Activated T-cell treated with anti-CD3 and anti-CD28 coated beads, Interleukin-2, amount 50 U/mL, for 24 hours (primary cell): ENCODE measurements around the gene ATP10A.
A peak's percentile ranks its signal among the peaks of the same experiment; 100 is the strongest.

Experiments used
- DNase-seq: peaks from one replicate; pipeline ENCODE4 v3.0.0-alpha.2; 2020
- H3K27ac Mint-ChIP-seq: 2 replicates; pipeline ENCODE4 v1.8.0; 2020; ENCODE audit warnings: mild to moderate bottlenecking, mixed read lengths
- H3K27me3 Mint-ChIP-seq: 2 replicates; pipeline ENCODE4 v1.8.0; 2020; ENCODE audit warnings: mixed read lengths
- H3K36me3 Mint-ChIP-seq: 2 replicates; pipeline ENCODE4 v1.8.0; 2020; ENCODE audit warnings: low read depth, mixed read lengths
- H3K4me1 Mint-ChIP-seq: 2 replicates; pipeline ENCODE4 v1.8.0; 2020; ENCODE audit warnings: low read depth, mixed read lengths
- H3K4me3 Mint-ChIP-seq: 2 replicates; pipeline ENCODE4 v1.8.0; 2020; ENCODE audit warnings: mild to moderate bottlenecking, moderate library complexity, mixed read lengths
- H3K9me3 Mint-ChIP-seq: 2 replicates; pipeline ENCODE4 v1.8.0; 2020; ENCODE audit warnings: mixed read lengths

Gene ATP10A

DNA sequence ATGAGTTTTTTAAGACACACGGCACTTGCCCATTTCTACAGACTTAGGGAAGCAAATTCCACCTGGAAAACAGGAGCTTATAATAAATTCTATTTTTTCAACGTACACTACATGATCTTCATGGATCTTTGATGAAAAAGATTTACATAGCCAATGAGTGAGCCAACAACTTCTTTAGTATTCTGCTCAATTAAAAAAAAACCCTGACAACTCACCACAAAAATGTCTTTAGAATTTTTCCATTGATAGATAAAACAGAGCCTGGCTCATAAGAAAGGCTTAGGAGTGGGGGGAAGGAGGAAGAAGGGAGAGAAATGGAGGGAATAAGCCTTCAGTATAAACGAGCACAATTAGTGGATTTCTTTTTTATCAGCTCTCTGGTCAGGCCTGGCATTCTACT lies 126.7 kb downstream of the ATP10A start:
- Mint-ChIP-seq H3K9me3 (no peaks in the 10 kb centered on the region), H3K36me3 (peaks cover 51% of the 10 kb centered on the region), H3K27me3 (no peaks in the 10 kb centered on the region), H3K4me3 (no peak overlapping the region), H3K4me1 (peaks cover 28% of the 10 kb centered on the region), H3K27ac (peak overlapping the region; percentile 15)
- DNase-seq: no peak

DNA sequence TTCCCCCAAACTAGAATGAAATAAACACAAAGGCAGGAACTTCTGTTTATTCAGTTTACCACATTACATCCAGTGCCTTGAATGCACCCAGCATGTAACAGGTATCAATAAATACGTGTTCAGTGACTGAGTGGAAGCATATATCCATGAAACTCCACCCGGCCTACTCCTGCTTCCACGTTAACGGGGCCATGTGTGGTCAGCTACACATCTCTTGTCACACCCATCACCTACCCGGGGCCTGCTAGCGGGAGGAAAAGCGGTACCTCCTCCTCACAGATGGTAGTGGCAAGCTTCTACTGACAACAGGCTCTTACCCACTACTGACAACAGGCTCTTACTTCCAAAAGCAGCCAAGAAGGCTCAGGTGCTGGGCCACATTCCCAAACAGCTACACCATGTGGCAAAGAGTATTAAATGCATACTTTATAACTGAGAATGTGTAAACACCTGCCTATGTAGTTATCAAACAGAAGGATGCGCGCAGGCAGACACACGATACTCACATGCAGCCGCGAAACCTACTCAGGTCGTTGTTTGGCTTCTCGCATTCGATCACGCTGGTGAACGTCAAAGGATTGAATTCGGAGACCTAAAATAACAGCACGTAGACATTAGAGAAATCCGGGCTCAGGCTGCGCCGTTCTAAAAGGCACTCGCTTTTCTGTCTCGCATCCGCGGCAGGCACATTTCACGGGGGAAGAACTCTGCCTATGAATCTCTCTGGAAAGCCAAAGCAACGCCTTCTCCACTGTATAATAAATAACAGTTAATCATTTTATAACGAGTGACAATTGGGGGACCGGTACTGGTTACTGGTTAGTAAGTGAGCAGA lies 127.4 kb downstream of the ATP10A start:
- no peak overlapping the region for H3K4me3 Mint-ChIP-seq
- H3K27ac Mint-ChIP-seq: no peak overlapping the region
- no peak for DNase-seq
- H3K27me3 Mint-ChIP-seq: no peaks in the 10 kb centered on the region
- H3K9me3 Mint-ChIP-seq: no peaks in the 10 kb centered on the region
- H3K4me1 Mint-ChIP-seq: peaks cover 22% of the 10 kb centered on the region
- H3K36me3 Mint-ChIP-seq: peaks cover 57% of the 10 kb centered on the region

- Mint-ChIP-seq H3K27me3 (no peaks in the 10 kb centered on the region), H3K4me3 (no peak overlapping the region), H3K9me3 (no peaks in the 10 kb centered on the region), H3K4me1 (peaks cover 13% of the 10 kb centered on the region), H3K27ac (no peak overlapping the region), H3K36me3 (peaks cover 60% of the 10 kb centered on the region)
- no peak for DNase-seq
Measured at GRCh38 chr15:25734680-25735355, 128.3 kb downstream of the ATP10A start.

DNA sequence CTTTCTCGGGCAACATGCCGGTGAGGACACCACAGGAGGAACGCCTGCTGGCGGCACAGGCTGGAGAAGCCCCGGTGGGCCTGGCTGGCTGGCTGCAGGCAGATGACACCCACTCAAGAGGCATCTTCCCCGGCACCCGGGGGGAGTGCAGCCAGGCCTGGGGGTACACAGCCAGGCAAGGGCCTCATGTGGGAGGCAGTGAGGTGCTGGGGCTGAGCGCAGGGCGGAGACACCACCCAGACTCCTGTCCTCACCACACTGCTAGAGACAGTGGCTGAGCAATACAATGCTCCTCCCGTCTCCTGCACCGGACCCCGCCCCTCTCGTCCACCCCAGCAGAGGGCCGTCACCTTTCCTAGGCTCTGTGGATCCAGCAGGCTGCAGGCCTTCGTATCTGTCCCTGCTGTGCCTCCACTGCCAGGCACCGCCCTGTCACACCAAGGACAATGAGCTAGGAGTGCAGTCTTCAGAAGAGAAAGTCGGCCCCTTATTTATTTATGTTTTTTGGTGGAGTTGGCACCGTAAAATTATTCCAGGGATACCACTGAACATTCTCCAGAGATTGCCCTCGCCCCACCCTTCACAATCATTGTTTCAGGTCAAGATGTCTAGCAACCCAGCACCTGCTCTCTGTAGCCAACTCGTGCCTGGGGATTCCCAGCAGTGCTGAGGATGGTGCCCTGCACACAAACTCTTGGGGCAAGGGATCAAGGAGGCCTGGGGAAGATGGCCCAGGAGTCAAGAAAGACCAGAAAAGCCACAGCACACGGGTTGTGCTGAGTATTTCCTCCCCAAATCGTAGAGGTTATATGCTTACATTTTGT lies 129.1 kb downstream of the ATP10A start:
- H3K4me1 Mint-ChIP-seq: peaks cover 8% of the 10 kb centered on the region
- no peaks in the 10 kb centered on the region for H3K27me3 Mint-ChIP-seq
- DNase-seq: no peak
- H3K4me3 Mint-ChIP-seq: no peak overlapping the region
- H3K9me3 Mint-ChIP-seq: no peaks in the 10 kb centered on the region
- H3K36me3 Mint-ChIP-seq: peaks cover 65% of the 10 kb centered on the region
- no peak overlapping the region for H3K27ac Mint-ChIP-seq

DNA sequence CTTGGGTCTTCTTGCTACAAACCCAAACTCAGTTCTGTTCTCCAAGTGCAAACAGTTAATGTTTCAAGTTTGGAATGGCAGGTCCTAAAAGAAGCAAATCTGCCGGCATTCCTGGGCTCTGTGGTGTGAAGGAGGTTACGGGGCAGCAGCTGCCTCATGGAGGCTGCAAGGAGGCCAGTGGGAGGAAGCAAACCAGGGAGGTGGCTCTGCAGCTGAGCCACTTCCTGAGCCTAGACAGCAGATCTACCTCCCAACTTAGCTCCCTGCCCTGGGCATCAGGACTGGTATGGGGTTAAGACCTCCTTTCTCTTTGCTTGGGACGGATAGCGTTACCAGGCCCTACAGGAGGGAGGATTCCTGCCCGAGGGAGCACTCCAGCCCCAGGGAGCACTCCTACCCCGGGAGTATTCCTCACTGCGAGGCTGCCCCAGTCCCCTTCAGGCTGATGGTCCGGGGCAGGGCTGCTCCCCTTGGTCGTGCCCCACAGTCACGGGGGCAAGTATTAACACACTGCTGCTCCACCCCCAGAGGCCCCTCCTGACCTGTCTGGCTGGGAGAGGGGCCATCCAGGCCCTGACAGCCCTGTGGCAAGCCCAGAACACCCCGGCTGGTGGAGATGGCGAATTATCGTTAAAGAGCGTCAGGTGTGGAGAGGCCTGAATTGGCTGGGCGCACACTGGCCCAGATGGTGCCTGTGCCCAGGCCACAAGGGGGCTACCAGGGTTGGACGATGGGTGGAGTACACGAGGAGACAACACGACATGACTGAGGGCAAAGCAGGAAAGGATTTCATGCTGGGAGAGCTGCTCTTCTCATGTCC lies 129.9 kb downstream of the ATP10A start:
- peak overlapping the region; percentile 59 for H3K27ac Mint-ChIP-seq
- H3K27me3 Mint-ChIP-seq: no peaks in the 10 kb centered on the region
- DNase-seq: no peak
- H3K9me3 Mint-ChIP-seq: no peaks in the 10 kb centered on the region
- peaks cover 70% of the 10 kb centered on the region for H3K36me3 Mint-ChIP-seq
- H3K4me1 Mint-ChIP-seq: peaks cover 5% of the 10 kb centered on the region
- no peak overlapping the region for H3K4me3 Mint-ChIP-seq

DNA sequence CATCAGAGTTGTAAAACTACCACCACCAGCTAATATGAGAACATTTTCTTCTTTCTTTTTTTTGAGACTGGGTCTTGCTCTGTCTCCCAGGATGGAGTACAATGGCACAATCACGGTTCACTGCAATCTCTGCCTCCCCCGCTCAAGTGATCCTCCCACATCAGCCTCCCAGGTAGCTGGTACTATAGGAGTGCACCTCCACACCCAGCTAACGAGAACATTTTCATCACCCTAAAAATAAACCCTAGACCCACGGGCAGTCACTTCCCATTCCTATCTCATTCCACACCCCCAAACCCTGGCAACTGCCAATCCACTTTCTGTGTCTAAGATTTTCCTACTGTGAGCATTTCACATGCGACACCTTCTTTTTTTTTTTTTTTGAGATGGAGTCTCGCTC lies 130.9 kb downstream of the ATP10A start:
- Mint-ChIP-seq H3K27ac (peak overlapping the region; percentile 7), H3K27me3 (no peaks in the 10 kb centered on the region), H3K4me1 (peaks cover 3% of the 10 kb centered on the region), H3K4me3 (no peak overlapping the region), H3K36me3 (peaks cover 76% of the 10 kb centered on the region), H3K9me3 (no peaks in the 10 kb centered on the region)
- DNase-seq: no peak

DNA sequence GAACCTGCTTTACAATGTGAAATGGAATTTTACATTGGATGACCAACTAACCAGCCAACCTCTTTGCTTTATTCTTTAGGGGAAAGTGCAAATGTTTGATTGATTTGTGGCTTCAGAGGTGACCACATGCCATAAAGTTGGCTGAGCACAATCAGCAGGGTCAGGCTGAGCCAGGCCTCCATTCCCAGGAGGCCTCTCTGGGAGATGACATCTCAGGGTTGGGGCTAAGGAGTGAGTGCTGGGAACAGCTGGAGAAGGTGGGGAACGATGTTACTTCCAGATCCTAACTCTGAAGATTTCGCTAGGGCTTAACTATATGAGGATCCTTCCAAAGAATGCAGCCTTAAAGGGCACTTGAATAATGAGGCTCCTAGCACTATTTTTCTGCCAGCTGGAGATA lies 131.7 kb downstream of the ATP10A start:
- Mint-ChIP-seq H3K27me3 (no peaks in the 10 kb centered on the region), H3K27ac (no peak overlapping the region), H3K4me1 (peaks cover 3% of the 10 kb centered on the region), H3K4me3 (no peak overlapping the region), H3K9me3 (no peaks in the 10 kb centered on the region), H3K36me3 (peaks cover 73% of the 10 kb centered on the region)
- no peak for DNase-seq

- Mint-ChIP-seq H3K27ac (peak overlapping the region; percentile 28), H3K36me3 (peaks cover 71% of the 10 kb centered on the region), H3K9me3 (no peaks in the 10 kb centered on the region), H3K4me3 (no peak overlapping the region), H3K27me3 (no peaks in the 10 kb centered on the region), H3K4me1 (peaks cover 3% of the 10 kb centered on the region)
- DNase-seq: no peak
Measured at GRCh38 chr15:25730918-25731317, 132.2 kb downstream of the ATP10A start.

- no peaks in the 10 kb centered on the region for H3K27me3 Mint-ChIP-seq
Measured at GRCh38 chr15:25728816-25729215, 134.3 kb downstream of the ATP10A start.

DNA sequence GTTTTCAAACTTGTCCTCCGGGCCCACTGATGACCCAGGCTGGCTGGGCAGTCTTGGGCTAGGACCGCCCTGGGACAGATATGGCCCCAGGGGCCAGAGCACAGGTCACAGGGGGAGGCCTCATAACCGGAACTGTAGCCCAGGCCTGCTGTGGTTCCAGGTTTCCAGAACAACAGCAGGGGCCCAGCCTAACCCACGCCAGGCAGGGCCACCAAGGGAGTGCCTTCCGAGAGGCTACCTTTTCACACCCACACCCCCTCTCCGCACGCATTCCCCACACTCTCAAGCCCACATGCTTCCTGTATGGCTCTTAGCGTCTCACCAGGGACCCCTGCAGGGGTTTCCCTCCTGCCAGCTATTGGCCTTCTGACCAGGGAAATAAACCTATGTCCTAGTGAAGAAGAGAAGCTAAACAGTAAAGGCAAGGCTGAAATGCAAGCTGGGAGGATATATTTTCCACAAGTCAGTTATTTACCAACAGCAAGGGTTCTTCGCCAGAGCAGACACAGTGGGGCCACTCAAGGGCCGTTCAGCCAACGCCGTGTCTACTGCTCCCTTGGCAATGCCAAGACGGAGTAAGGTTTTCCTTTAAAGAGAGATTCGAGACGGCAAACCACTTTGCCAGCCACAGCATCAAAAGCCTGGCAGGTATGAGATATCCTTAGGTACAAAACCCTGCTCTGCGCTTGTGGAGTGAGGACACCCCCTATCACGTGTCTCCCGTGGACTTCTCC lies 135.1 kb downstream of the ATP10A start:
- H3K27me3 Mint-ChIP-seq: no peaks in the 10 kb centered on the region
- no peaks in the 10 kb centered on the region for H3K9me3 Mint-ChIP-seq
- peak; percentile 11 for DNase-seq
- H3K4me3 Mint-ChIP-seq: no peak overlapping the region
- peaks cover 70% of the 10 kb centered on the region for H3K36me3 Mint-ChIP-seq
- no peaks in the 10 kb centered on the region for H3K4me1 Mint-ChIP-seq
- H3K27ac Mint-ChIP-seq: no peak overlapping the region

More at GRCh38 chr15:25728816-25729215, 134.3 kb downstream of the ATP10A start:
- peaks cover 3% of the 10 kb centered on the region for H3K4me1 Mint-ChIP-seq
- no peak overlapping the region for H3K27ac Mint-ChIP-seq
- no peak overlapping the region for H3K4me3 Mint-ChIP-seq
- H3K36me3 Mint-ChIP-seq: peaks cover 71% of the 10 kb centered on the region
- DNase-seq: peak; percentile 9
- no peaks in the 10 kb centered on the region for H3K9me3 Mint-ChIP-seq

DNA sequence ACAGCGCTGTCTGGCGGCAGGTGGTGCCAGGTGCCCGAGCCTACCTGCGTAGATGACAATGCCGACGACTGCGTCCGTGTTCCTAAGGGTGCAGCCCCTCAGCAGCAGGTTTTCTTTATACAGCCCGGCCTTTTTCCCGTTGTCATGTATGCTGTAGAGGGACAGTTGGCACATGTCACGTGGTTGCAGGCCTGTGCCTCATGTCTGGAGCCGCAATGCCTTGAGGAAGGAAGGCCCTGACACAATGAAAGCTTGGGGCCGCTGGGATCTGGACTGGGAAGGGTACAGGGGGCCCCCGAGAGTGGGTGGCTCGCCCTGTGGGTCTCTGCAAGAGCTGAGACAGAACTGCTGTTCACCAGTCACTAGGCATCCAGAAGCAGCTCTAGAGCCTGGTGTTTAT lies 136.0 kb downstream of the ATP10A start:
- Mint-ChIP-seq H3K27ac (peak overlapping the region; percentile 57), H3K4me3 (no peak overlapping the region), H3K9me3 (no peaks in the 10 kb centered on the region), H3K27me3 (no peaks in the 10 kb centered on the region), H3K4me1 (no peaks in the 10 kb centered on the region), H3K36me3 (peaks cover 71% of the 10 kb centered on the region)
- DNase-seq: peak; percentile 17

DNA sequence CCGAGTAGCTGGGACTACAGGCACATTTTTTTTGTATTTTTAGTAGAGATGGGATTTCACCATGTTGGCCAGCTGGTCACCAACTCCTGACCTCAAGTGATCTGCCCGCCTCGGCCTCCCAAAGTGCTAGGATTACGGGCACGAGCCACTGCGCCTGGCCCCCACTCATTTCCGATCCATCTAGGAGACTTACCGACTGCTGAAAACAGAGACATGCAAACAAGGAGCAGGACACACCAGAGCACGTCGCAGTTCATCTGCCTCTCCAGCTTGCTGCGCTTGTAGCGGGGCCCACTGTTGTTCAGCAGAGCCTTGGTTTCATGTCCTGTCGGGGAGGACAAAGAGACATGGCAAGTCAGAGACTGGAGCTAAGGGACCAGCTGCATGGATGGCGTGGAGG lies 137.4 kb downstream of the ATP10A start:
- H3K36me3 Mint-ChIP-seq: peaks cover 72% of the 10 kb centered on the region
- no peaks in the 10 kb centered on the region for H3K9me3 Mint-ChIP-seq
- DNase-seq: peak; percentile 6
- no peaks in the 10 kb centered on the region for H3K27me3 Mint-ChIP-seq
- H3K27ac Mint-ChIP-seq: no peak overlapping the region
- no peaks in the 10 kb centered on the region for H3K4me1 Mint-ChIP-seq
- no peak overlapping the region for H3K4me3 Mint-ChIP-seq

DNA sequence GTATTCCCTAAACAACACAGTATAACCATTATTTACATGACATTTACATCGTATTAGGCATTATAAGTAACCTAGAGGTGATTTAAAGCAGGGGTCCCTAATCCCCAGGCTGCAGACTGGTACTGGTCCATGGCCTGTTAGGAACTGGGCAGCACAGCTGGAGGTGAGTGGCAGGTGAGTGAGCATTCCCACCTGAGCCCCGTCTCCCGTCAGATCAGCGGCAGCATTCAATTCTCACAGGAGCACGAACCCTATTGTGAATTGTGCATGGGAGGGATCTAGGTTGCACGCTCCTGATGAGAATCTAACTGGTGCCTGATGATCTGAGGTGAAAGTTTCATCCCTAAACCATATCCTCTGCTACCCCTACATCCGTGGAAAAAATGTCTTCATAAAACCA lies 138.2 kb downstream of the ATP10A start:
- peak overlapping the region; percentile 33 for H3K27ac Mint-ChIP-seq
- DNase-seq: no peak
- no peak overlapping the region for H3K4me3 Mint-ChIP-seq
- H3K36me3 Mint-ChIP-seq: peaks cover 76% of the 10 kb centered on the region
- no peaks in the 10 kb centered on the region for H3K27me3 Mint-ChIP-seq
- H3K4me1 Mint-ChIP-seq: no peaks in the 10 kb centered on the region
- no peaks in the 10 kb centered on the region for H3K9me3 Mint-ChIP-seq
